Measurements from ENCODE around the gene ACCS.
A peak's percentile ranks its signal among the peaks of the same experiment; 100 is the strongest.

Gene ACCS

DNA sequence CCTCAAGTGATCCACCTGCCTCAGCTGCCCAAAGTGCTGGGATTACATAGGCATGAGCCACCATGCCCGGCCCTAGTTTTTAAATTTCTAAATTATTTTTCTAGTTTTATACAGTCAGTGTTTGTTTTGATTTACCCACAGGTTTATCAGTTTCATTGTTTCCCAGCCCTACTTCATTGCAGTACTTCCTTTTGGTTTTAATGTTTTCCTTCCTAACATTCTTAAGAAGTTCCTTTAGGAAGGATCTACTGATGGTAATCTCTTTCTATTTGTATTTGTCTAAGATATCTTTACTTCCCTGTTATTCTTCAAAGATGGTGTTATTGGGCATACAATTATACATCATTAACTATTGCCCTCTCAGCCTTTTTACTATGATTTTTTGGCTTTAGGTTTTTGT is 24.5 kb downstream of the ACCS start:
- ATAC-seq (ENCODE audit: low read depth) = no peak
- H3K4me1 Mint-ChIP-seq = peaks cover 10% of the 10 kb centered on the region
- H3K36me3 Mint-ChIP-seq = peaks cover 14% of the 10 kb centered on the region
- H3K27ac Mint-ChIP-seq = no peak overlapping the region
- H3K9me3 Mint-ChIP-seq = peaks cover 4% of the 10 kb centered on the region
- H3K4me3 Mint-ChIP-seq = no peak overlapping the region
- peaks cover 1% of the 10 kb centered on the region for H3K27me3 Mint-ChIP-seq
- no peak for DNase-seq (ENCODE audit: low spot score in 2 of 2)

DNA sequence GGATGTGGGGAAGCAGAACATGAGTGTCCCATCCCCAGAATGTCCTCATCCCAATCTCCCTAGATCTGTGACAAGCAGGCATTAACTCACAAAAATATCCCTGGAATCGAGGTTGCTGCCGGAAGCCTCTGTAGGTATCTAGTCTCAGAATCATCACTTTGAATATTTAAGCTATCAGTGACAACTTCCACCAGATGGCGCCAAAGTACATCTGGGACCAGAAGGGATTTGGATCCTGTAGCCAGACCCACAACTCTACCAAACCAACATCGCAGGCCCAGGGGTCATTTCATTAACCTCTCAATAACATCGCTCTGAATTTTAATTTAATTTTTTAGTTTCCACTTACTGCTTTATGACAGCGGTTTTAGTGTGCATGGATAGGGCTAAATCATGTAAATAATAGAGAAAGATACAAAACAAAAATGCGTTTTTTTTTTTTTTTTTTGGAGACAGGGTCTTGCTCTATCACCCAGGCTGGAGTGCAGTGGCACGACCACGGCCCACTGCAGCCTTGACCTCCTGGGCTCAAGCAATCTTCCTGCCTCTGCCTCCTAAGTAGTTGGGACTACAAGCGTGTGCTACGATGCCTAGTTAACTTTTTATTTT is 28.3 kb downstream of the ACCS start:
- Mint-ChIP-seq H3K36me3 (peaks cover 6% of the 10 kb centered on the region), H3K27ac (no peak overlapping the region), H3K4me3 (peak overlapping the region; percentile 19), H3K9me3 (no peaks in the 10 kb centered on the region), H3K27me3 (peaks cover 1% of the 10 kb centered on the region), H3K4me1 (peaks cover 17% of the 10 kb centered on the region)
- DNase-seq (ENCODE audit: low spot score in 2 of 2) (peak; percentile 63 to 72), ATAC-seq (ENCODE audit: low read depth) (peak; percentile 42)

DNA sequence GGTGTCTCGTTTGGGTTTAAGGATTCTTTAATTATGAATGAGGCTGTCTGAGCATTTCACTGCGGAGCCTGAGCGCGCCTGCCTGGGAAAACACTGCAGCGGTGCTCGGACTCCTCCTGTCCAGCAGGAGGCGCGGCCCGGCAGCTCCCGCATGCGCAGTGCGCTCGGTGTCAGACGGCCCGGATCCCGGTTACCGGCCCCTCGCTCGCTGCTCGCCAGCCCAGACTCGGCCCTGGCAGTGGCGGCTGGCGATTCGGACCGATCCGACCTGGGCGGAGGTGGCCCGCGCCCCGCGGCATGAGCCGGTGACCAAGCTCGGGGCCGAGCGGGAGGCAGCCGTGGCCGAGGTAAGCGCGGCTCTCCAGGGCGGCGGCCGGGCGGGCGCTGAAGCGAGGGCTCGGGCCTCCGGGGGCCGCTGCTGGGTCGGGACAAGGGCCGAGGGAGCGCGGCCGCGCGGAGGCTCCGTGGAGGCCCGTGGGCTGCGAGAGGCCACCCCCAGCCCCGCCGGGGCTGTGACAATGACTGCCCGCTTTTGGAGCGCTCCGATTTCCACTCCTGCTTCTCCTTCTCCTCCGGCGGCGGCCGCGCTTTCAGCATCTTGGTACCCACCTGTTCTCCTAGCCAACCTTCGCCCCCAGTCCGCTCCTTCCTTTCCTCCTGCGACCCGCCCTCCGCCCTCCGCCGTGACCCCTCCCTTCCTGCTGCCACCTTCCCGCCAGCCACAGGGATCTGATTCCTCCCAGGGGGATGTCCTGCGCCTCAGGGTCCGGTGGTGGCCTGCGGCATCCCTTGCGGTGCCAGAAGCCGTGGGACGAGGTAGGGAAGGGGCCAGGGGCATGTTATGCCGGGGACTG is 29.7 kb downstream of the ACCS start, which contains the start of gene EXT2:
EXT2 (plus strand) TSS at position 173 of the 854 bp plus-strand sequence. CDS start 12,035 bp downstream, outside the sequence.
- peak within 1 kb of the TSS; percentile 86 for H3K4me3 Mint-ChIP-seq
- DNase-seq (ENCODE audit: low spot score in 2 of 2) (peak; percentile 85 to 90), ATAC-seq (ENCODE audit: low read depth) (peak; percentile 92)
- peaks cover 1% of the 10 kb centered on the region for H3K27me3 Mint-ChIP-seq
- peak within 1 kb of the TSS; percentile 68 for H3K27ac Mint-ChIP-seq
- peaks cover 20% of the 10 kb centered on the region for H3K4me1 Mint-ChIP-seq
- no peaks in the 10 kb centered on the region for H3K9me3 Mint-ChIP-seq
- peaks cover 16% of the 10 kb centered on the region for H3K36me3 Mint-ChIP-seq

DNA sequence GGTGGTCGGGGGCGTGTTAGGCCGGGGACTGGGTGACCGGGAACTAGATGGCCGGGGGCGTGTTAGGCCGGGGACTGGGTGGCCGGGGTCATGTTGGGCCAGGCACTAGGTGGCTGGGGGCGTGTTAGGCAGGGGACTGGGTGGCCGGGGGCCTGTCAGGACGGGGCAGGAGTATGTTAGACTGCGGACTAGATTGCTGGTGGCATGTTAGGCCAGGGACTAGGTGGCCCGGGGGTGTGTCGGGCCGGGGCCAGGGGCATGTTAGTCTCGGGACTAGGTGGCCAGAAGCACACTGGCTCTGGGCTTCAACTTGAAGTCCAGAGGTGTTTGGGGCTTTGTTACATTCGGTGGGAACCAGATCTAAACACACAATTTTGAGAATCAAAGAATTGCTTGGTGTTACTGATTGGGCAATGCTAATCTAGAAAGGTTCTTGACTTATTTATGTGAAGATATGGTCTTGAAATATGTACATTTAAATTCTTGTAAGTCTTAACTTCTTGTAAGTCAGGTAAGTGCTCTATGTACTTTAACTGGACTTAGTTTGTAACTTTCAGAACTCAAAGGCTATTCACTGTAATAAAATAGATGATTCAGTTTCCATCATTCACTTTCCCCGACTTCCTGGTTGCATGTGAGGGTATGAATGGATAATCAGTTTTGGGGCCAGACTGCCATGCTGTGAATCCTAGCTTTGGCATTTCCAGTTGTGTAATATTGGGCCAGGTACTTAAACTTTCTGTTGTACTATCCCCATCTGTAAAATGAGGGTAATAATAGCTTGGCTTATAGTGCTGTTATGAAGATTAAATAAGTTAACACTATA is 30.5 kb downstream of the ACCS start:
- ATAC-seq (ENCODE audit: low read depth) (no peak), DNase-seq (ENCODE audit: low spot score in 2 of 2) (no peak)
- H3K27ac Mint-ChIP-seq = peak overlapping the region; percentile 68
- H3K36me3 Mint-ChIP-seq = peaks cover 14% of the 10 kb centered on the region
- H3K27me3 Mint-ChIP-seq = peaks cover 1% of the 10 kb centered on the region
- peak overlapping the region; percentile 86 for H3K4me3 Mint-ChIP-seq
- peaks cover 20% of the 10 kb centered on the region for H3K4me1 Mint-ChIP-seq
- H3K9me3 Mint-ChIP-seq = no peaks in the 10 kb centered on the region

DNA sequence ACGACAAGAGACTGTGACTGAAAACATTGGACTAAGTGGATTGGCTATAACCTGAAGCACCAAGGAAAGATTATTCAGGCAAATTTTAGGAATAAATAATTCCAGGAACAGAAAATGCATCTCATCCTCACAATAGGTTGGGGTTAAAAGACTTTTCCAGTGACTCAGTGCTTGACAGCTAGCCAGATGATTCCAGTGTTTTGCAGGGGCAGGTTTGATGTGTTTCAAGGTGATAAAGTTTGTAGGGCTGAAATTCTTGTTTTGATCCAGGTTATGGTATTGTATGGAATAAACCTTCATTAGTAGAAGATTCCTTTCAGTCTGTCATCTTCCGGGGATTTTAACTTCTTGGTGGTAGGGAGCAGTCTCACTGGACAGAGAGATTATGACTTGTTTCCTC is 31.8 kb downstream of the ACCS start:
- peaks cover 1% of the 10 kb centered on the region for H3K27me3 Mint-ChIP-seq
- peak overlapping the region; percentile 44 for H3K4me3 Mint-ChIP-seq
- ATAC-seq (ENCODE audit: low read depth) = no peak
- H3K4me1 Mint-ChIP-seq = peaks cover 27% of the 10 kb centered on the region
- H3K36me3 Mint-ChIP-seq = peaks cover 14% of the 10 kb centered on the region
- H3K9me3 Mint-ChIP-seq = no peaks in the 10 kb centered on the region
- H3K27ac Mint-ChIP-seq = no peak overlapping the region
- DNase-seq (ENCODE audit: low spot score in 2 of 2) = no peak

DNA sequence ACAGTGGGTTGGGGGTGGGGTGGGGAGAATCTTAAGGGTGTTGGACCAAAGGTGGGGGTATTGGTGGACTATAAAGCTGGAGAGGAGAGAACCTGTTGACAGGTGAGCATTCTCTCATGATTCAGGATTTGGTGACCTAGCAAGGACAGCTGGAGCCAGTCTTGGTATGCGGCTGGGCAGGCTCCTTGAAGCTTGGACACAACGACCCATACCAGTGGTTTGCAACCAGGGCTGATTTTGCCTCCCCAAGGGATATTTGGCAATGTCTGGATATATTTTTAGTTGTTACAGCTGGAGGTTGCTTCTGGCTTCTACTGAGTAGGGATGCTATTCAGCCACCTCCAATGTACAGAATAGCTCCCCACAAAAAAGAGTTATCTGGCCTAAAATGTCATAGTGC is 35.0 kb downstream of the ACCS start:
- H3K36me3 Mint-ChIP-seq = peaks cover 17% of the 10 kb centered on the region
- DNase-seq (ENCODE audit: low spot score in 2 of 2) (no peak), ATAC-seq (ENCODE audit: low read depth) (no peak)
- peaks cover 21% of the 10 kb centered on the region for H3K4me1 Mint-ChIP-seq
- no peak overlapping the region for H3K27ac Mint-ChIP-seq
- no peaks in the 10 kb centered on the region for H3K27me3 Mint-ChIP-seq
- H3K9me3 Mint-ChIP-seq = no peaks in the 10 kb centered on the region
- H3K4me3 Mint-ChIP-seq = no peak overlapping the region

DNA sequence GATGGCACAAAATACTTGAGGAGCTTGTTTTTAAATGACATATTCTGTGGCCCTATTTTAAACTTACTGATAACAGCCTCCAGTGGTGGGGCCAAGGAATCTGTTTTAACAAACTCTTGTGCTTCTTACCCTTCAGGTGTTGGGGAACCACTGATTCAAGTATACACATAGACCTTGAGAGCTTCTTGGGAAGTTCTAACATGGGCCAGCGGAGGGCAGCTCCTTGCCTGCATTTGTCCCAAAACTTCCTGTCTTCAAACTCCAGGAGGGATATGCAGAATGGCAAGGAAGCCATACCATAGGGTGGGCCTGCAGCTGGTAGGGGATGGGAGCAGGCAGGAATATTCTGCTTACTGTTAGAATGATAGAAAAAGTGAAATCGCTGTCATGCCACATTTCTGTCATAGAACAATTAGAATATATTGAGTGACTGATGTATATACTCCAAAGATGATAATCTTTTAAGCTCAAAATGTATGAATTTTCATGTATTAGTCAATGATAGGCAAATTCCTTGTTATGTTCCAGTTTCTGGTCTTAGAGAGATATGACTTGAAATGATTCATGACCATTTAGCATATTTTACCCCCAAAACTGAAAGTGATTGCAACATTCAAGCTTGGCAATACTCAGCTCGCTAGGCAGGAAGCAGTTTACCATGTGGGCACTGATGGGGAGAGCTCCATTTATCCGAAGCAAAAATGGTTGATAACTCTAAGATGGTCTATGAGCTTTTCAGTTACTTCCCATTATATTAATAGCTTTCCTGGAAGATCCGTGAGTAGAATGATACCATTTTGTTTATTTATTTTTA is 38.6 kb downstream of the ACCS start:
- no peaks in the 10 kb centered on the region for H3K27me3 Mint-ChIP-seq
- peaks cover 16% of the 10 kb centered on the region for H3K4me1 Mint-ChIP-seq
- H3K36me3 Mint-ChIP-seq = peaks cover 13% of the 10 kb centered on the region
- DNase-seq (ENCODE audit: low spot score in 2 of 2) = no peak
- no peak overlapping the region for H3K4me3 Mint-ChIP-seq
- H3K27ac Mint-ChIP-seq = no peak overlapping the region
- no peak for ATAC-seq (ENCODE audit: low read depth)
- H3K9me3 Mint-ChIP-seq = no peaks in the 10 kb centered on the region

DNA sequence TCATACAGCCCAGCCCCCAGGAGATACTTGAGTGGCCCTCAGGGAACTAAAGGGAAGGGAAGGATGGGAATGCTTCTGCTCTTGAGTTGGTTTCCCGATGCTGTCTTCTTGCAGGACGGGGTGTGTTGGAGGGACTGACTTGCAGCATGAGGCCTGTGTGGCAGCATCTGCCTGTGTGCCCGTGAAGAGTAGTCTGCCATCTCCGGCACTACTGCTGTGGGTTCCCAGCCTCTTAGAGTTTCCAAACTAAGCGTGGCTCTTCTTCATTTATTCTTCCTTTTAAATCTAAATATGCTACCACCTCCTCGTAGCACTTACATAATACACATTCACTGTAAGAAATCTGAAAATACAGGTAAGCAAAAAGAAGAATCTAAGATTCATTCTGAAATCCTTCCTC is 42.2 kb downstream of the ACCS start:
- Mint-ChIP-seq H3K27ac (no peak overlapping the region), H3K4me1 (peaks cover 11% of the 10 kb centered on the region), H3K27me3 (no peaks in the 10 kb centered on the region), H3K4me3 (no peak overlapping the region), H3K9me3 (no peaks in the 10 kb centered on the region), H3K36me3 (peaks cover 13% of the 10 kb centered on the region)
- ATAC-seq (ENCODE audit: low read depth) = no peak
- no peak for DNase-seq (ENCODE audit: low spot score in 2 of 2)

DNA sequence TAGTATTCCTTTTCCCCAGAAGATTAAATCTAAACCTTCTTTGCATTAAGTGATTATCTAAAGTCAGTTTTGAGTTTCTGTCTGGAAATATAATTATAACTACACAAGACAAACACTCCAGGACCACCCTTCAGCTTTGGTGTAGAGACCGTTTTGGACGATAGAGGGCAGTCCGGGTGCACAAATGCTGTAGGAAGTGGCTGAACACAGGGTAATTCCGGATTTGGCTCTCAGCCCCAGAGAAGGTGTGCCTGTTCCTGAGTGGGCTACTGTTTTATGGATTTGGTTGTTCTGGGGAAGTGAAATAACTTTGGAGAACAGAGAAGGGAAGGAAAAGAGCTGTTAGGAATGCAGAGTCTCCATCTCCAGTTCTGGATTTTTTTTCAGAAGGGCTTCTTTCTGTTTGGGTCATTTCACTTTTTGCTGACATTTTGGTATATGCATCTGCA is 44.2 kb downstream of the ACCS start:
- ATAC-seq (ENCODE audit: low read depth) = peak; percentile 97
- no peaks in the 10 kb centered on the region for H3K9me3 Mint-ChIP-seq
- peaks cover 21% of the 10 kb centered on the region for H3K36me3 Mint-ChIP-seq
- DNase-seq (ENCODE audit: low spot score in 2 of 2) = peak; percentile 47 to 54
- no peaks in the 10 kb centered on the region for H3K27me3 Mint-ChIP-seq
- peaks cover 11% of the 10 kb centered on the region for H3K4me1 Mint-ChIP-seq
- no peak overlapping the region for H3K4me3 Mint-ChIP-seq
- no peak overlapping the region for H3K27ac Mint-ChIP-seq

DNA sequence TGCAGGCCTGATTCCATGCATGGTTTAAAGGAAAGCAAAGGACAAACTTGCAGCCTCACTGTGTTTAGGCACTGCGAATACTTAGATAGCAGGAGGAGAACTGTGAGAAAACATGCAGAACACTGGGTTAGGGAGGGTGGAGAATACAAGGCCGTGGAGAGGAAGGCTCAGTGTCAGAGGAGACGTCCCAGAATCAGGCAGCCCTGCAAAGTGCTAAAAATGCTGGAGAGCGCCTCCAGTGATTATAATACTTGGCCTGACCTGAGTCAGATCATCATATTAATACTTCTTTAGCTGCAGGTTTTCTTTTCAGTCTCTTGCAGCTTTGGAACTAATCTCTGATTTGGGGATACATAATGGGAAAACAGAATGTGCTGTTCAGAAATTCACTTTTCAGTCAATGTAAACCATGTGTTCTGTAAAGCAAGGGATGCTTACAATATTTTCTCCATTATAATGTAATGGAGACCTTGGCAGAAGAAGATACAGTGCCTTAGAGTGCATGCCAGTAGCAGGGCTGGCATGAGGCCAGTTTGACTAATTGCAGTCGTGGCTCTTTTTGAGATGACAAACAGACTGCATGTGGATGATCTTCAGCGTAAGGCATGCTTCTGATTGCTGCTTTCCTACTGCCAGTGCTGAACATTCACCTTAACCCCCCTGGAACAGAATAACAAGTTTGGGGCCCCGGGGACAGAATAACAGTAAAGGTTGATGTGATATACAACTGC is 46.2 kb downstream of the ACCS start:
- H3K4me1 Mint-ChIP-seq = peaks cover 7% of the 10 kb centered on the region
- H3K4me3 Mint-ChIP-seq = no peak overlapping the region
- peaks cover 31% of the 10 kb centered on the region for H3K36me3 Mint-ChIP-seq
- no peaks in the 10 kb centered on the region for H3K9me3 Mint-ChIP-seq
- ATAC-seq (ENCODE audit: low read depth) (no peak), DNase-seq (ENCODE audit: low spot score in 2 of 2) (no peak)
- no peak overlapping the region for H3K27ac Mint-ChIP-seq
- no peaks in the 10 kb centered on the region for H3K27me3 Mint-ChIP-seq

DNA sequence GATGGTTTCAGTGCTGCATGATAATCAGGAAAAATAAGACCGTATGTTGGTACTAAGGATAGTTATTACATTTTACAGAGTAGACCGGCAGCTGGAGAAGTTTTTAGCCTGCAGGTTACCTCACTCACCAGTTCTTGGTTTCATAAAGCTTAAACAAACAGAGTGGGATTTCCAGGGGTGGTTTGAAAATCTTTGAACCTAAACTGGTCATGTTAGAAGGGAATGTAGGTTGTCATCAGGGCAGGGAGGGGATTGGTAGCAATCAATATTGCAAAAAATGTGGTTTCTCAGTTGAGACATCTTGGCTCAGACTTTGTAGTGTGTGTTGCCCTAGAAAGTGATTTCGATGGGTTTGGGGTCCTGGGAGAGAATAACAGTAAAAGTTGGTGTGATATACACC is 46.9 kb downstream of the ACCS start:
- Mint-ChIP-seq H3K27me3 (no peaks in the 10 kb centered on the region), H3K9me3 (no peaks in the 10 kb centered on the region), H3K4me3 (no peak overlapping the region), H3K36me3 (peaks cover 34% of the 10 kb centered on the region), H3K4me1 (peaks cover 7% of the 10 kb centered on the region), H3K27ac (no peak overlapping the region)
- no peak for ATAC-seq (ENCODE audit: low read depth)
- DNase-seq (ENCODE audit: low spot score in 2 of 2) = no peak

DNA sequence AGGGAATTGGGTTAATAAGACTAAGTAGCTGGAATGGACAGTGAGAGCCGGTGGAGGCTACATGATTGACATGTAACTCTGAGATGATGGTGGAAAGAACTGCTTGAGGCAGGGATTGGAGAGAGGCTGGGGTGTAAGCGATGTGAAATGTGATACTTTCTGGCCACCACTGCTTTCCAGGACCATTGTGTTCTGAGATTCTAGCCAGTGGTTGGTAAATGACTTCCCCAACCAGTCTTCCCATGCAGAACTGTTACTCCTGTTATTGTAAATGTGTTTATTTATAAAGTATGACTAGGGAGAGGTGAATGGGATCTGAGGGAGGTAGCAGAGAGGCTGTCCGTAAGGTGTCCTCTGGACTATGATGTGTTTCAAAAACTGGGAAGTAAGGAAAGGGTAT is 47.5 kb downstream of the ACCS start:
- no peak overlapping the region for H3K4me3 Mint-ChIP-seq
- H3K27ac Mint-ChIP-seq = no peak overlapping the region
- H3K4me1 Mint-ChIP-seq = peaks cover 7% of the 10 kb centered on the region
- DNase-seq (ENCODE audit: low spot score in 2 of 2) = no peak
- peaks cover 34% of the 10 kb centered on the region for H3K36me3 Mint-ChIP-seq
- no peaks in the 10 kb centered on the region for H3K9me3 Mint-ChIP-seq
- no peak for ATAC-seq (ENCODE audit: low read depth)
- no peaks in the 10 kb centered on the region for H3K27me3 Mint-ChIP-seq
